SK-N-SH treated with all-trans-retinoic acid at 6 μM for 48 hours (cell line): ENCODE data around the gene ALDH3A1.

Experiments
- ARNTL ChIP-seq: fragments of 450-650 bp; formaldehyde crosslinking; IDR thresholded peaks from 2 replicates; pipeline ENCODE4 v1.5.0; 2020; ENCODE audit warnings: low read depth, mild to moderate bottlenecking, moderate library complexity, borderline replicate concordance
- BACH2 ChIP-seq: fragments of 250-450 bp; sonication (Bioruptor Pico); IDR thresholded peaks from 2 replicates; pipeline ENCODE4 v1.9.0; 2021; ENCODE audit warnings: mild to moderate bottlenecking, borderline replicate concordance
- GLIS3 ChIP-seq: fragments of 250-450 bp; sonication (Bioruptor Pico); IDR thresholded peaks from 2 replicates; pipeline ENCODE4 v1.5.0; 2020; ENCODE audit warnings: mild to moderate bottlenecking, moderate library complexity
- ZFP3 ChIP-seq: fragments of 250-450 bp; sonication (Bioruptor Pico); IDR thresholded peaks from 2 replicates; pipeline ENCODE4 v1.5.0; 2020; ENCODE audit warnings: mild to moderate bottlenecking, moderate library complexity
- TF ChIP-seq, protein P1 (sequence below): fragments of 250-450 bp; sonication (Bioruptor Pico); IDR thresholded peaks from 2 replicates; pipeline ENCODE4 v1.5.1; 2020; ENCODE audit warnings: low read depth, mild to moderate bottlenecking, moderate library complexity

DNA sequence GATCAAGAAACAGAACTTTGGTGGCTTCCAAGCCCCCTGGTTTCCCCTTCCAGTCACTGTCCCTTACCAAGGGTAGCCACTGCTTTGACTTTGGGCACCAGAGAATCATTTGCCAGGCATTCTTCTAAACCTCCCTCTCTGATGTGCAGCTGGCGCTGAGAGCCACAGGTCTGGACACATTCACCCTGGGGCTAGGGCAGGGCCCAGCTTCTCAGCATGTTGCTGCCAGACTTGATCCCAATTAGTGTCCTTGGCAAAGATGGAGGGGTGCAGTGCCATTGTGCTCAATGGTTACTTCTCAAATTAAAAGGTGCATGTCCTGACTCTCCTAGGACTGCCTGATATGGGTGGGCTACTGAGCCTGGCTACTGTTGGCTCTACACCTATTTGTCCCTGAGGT, 24.1 kb downstream of the ALDH3A1 start:
- no peak for TF ChIP-seq ZFP3
- TF ChIP-seq BACH2 (CRISPR knock-in tag), result no peak
- TF ChIP-seq ARNTL (CRISPR knock-in tag), result no peak
- TF ChIP-seq, protein P1, sequence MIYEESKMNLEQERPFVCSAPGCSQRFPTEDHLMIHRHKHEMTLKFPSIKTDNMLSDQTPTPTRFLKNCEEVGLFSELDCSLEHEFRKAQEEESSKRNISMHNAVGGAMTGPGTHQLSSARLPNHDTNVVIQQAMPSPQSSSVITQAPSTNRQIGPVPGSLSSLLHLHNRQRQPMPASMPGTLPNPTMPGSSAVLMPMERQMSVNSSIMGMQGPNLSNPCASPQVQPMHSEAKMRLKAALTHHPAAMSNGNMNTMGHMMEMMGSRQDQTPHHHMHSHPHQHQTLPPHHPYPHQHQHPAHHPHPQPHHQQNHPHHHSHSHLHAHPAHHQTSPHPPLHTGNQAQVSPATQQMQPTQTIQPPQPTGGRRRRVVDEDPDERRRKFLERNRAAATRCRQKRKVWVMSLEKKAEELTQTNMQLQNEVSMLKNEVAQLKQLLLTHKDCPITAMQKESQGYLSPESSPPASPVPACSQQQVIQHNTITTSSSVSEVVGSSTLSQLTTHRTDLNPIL, result no peak
- no peak for TF ChIP-seq GLIS3
